T-helper 2 cell (primary cell): ENCODE results near the gene CTCFL.

ENCODE experiments used
- DNase-seq, 5 experiments: peaks; one replicate each; pipeline versions ENCODE4 v3.0.0 to v3.0.0-alpha.2; 2012 to 2022

The CTCFL gene

DNA sequence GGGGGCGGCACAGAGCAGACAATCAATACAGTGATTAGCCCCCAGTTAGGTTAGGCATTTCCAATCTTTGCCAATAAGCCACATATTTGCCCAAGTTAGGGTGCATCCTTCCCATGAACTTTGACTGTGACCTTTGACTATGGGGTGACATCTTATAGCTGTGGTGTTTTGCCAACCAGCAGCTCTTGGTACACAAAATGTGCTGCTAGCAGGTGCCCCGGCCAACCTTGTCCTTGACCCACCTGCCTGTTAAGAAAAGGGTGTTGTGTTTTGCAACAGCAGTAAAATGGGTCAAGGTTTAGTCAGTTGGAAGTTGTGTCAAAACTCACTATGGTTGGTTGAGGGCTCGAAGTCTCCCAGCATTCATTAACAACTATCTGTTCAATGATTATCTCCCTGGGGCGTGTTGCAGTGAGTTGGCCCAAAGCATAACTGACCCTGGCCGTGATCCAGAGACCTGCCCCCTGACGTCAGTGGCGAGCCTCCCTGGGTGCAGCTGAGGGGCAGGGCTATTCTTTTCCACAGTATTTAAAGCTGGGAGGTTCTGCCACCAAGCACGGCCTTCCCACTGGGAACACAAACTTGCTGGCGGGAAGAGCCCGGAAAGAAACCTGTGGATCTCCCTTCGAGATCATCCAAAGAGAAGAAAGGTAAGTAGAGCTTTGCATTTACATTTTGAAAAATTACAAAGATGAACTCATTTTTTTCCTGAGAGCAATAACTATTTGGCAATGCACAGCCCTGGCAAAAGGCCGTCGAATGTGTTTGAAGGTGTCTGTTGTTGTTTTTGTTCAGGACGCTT lies 35.8 kb upstream of the CTCFL start, which contains the start of gene PCK1:
PCK1 (plus strand) TSS at position 557 of the 802 bp plus-strand sequence. CDS start 302 bp downstream, outside the sequence.
- DNase-seq: no peak

DNA sequence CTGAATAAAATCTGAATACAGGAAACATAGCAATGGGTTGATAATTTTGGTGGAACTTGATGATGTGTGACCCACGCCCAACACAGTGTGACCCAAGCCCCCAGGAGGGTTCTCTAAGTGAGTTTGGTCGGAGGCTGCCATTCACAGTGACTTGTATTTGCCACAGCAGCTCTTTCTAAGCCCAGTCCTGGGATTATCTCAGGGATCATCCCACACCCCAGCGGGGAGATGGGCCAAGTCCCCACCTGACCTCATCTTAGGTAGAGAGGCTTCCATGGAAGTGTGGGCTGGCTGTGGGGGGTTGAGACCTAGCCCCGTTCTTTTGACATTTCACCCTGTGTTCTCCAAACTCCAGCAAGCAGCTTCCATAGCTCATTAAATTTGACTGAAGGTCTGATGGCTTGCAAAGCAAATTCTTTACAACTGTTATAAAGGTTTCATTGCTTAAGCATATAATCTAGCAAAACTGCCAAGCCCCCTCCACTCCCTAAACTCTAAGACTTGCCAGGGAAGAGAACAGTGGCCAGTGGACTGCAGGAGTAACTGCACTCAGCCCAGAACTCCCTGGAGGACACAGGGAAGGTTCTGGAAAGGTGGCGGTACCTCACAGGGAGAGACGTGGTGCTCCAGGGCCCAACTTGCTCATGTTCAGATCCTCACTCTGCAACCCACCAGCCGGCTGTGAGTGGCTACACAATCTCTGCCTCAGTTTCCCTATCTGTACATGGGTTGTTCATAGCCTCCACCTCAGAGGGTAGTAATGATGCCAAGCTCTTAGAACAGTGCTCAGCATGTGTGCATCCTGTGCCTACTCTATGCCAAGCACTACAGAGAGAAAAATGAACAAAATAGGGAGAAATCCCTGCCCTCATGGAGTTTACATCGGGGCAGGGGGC lies 35.0 kb upstream of the CTCFL start:
- no peak for DNase-seq

DNA sequence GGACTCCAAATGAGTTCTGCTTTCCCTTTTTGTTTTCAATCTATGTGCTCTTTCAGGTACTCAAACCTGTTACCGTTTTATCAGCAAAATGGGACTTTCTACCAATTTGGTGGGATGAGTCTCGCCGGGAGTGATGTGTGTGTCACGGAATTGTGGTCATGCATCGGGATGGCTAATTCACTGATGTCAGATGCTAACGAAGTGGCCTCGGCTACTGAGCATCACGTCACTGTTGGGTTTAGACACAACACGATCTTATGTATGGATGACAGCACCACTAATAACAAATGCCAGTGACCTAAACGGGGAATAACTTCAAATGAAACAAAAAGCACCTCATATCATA lies 34.3 kb upstream of the CTCFL start:
- DNase-seq: no peak

DNA sequence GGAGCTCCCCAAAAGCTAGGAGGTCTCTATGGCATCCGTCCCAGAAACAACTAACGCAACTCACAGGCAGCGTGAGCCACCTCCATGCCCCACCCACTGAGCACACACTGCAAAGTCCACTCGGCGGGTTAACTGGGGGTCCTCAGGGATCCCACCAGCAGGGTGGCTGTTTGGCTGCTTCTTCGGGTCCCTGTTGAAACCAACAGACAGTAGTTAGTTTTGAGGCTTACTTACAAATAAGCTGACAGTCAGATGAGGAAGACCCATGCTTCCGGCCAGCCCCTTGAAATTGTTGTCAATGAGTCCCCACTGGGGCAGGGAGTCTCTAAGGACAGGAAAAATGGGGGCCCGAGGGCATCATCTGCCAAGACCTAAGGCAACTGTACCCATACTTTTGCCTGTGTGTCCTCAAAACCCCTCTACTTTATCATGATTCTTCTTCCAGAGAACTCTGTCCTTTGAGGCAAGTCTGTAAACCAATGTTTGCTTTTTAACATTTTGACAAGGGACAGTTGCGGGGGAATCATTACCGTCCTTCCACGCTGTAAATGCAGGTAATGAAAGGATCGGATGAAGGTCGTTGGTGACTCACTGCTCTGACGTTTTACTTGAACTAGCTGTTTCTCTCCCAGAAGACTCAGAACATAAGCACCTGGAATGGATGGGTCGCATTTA lies 33.8 kb upstream of the CTCFL start:
- DNase-seq: no peak

- no peak for DNase-seq
Observed at GRCh38 chr20:57557926-57558613, 33.1 kb upstream of the CTCFL start.

DNA sequence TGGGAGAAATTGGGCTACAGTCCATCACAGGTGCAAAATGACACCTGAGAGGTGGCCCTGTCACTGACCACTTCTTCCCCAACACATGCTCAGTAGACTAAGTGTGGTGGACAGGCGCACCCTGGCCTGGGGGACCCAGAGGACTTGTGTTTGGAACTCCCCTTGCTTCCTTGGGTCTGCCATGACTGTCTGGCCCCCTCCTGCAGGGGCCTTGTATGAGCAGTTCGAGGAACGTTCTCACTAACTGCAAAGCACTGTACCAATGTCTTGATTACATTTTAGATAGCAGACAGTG lies 32.0 kb upstream of the CTCFL start:
- DNase-seq: no peak

DNA sequence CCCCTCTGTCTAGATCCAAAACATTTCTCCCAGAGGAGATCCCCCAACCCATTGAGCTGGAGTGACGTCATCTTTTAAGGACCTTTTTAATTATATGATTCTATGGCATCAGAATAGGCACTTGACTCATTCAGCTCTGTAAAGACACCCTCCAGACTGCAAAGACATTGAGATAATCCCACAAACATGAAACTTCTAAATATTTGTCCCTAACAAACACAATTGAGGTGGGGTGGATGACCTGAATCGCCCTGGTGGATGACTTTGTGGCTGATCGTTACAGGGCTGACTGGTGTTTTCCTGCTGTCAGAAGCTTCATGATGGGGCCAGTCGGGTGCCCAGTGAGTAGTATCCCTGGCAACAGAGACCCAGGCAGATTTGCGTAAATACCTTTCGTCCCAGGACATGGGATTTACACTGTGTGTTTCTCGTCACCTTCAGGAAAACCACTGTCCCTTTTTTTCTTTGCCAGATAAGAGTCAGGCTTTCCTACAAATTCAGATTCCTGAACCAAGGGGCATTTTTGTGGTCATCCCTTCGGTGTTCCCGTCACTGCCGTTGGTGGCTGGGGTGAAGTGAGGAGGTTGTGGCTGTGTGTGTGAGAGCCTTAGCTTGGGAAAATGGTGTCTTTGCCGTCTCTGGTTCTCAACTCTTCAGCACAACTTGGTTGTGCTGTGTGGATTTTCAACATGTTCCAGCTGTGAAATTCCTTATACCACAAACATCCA lies 30.7 kb upstream of the CTCFL start:
- DNase-seq: no peak

GRCh38 chr20:57553376-57554018 lies 28.6 kb upstream of the CTCFL start:
- no peak for DNase-seq

GRCh38 chr20:57552471-57552870 lies 27.5 kb upstream of the CTCFL start:
- DNase-seq: no peak

- no peak for DNase-seq
Observed at GRCh38 chr20:57548177-57549058, 23.5 kb upstream of the CTCFL start.

DNA sequence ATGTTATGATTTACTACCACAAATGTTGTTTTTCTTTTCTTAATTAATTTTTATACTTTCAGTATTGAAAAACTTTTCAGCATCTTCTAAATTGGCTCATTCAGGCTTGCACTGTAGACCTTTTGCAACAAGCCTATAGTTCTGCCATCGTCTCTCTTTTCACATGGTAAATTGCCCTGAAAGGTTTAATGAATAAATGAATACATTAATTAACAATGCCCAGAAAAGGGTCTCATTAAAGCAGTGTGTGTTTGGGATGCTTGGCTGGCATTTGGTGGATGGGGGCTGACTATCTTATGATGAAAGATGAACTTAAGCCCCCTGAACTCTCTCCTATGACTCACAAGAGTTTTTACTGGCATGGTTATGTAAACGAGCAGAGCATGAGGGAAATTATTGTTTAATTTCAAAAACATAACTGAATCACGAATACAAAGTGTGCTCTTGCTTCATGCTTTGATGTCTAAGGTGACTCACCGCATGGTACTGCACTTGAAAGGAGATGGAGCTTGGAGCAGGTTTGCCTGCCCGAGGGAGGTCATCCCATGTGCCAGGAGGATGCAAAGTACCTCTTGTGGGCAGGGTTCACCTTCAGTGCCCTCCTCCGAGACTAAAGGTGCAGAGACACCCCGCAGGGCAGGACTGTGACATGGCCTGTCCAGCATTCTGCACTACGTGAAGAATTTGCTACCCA lies 22.2 kb upstream of the CTCFL start:
- no peak for DNase-seq

DNA sequence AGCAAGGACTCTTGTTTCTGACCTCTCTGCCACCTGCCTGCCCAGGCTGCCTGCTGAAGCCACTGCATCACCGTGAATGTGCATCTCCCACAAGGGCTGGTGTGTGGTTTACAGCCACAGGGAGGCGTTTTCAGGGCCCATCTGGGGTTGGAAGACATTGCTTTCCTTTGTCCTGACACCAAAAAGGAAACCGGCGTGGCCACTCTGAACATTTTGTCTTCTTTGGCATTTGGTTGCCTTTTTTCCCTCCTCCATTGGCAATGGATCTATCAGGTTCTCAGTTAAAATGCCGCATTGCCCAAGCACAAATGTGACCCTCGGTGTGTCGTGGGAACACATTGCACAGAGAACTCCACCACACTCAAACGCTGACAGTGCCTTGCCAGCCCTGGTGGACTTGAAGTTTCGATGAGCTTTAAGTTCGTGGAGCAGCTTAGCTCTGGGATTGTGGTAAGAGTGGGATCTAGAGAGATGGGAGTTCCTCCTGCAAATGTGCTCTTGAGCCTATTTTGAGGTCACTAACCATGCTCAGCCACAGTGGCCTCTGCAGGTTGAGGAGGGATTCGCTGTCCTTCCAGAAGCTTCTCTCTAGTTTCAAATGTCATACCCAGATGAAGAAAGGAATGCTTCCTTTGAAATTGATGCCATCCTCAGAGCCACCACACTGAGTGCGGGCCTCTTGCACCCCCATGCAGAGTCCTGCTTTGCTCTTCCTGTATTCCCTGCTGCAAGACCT lies 21.2 kb upstream of the CTCFL start:
- no peak for DNase-seq

- DNase-seq: no peak
Observed at GRCh38 chr20:57544838-57545564, 20.1 kb upstream of the CTCFL start.

- no peak for DNase-seq
Observed at GRCh38 chr20:57543754-57544153, 18.8 kb upstream of the CTCFL start.

DNA sequence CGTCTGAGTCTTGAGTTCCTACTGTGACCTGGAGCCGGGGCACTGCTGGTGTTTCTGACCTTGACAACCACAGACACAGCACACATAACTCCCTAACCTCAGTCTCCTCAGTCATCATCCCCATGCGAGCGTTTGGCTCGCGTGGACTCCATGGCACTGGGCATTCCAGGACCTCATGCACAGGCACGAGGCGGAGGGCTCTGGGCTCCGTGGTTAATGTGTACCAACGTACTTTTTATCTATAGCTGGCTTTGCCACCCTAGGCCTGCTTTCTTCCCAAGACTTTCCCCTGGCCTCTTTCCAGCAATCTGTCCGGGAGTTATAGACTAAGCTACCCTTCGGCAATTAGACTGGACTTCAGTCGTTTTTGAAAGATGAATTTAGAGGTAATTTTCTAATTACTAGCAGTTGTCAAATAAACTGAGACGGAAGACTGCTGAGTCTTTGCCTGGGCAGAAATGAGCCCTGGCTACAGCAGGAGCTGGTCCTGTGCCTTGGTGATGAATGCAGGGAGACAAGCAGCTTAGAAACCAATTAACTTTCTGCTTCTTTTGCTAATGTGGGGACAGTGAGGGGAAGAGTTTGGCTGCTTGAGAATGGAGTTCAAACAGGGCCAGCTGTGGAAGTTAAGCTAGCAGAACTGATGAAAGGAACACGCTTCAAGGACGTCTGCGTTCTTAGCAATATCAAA lies 16.1 kb upstream of the CTCFL start:
- no peak for DNase-seq

DNA sequence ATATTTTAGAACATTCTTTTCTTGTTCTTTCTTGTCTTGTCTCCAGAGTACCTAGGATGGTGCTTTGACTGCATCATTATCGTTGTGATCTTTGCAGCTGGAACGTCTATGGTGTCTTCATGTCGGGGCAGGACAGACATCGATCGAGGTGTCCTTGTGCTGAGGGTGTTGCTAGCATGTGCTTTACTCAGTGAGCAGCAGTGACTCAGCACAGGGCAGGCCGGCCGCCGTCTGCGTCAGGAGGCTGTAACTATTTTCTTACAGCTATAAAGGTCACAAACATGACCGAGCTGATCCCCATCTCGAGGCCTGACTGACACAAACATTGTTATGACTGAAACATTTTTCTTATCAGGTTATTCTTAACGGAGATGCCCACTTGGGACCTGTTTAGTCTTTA lies 14.9 kb upstream of the CTCFL start:
- no peak for DNase-seq

DNA sequence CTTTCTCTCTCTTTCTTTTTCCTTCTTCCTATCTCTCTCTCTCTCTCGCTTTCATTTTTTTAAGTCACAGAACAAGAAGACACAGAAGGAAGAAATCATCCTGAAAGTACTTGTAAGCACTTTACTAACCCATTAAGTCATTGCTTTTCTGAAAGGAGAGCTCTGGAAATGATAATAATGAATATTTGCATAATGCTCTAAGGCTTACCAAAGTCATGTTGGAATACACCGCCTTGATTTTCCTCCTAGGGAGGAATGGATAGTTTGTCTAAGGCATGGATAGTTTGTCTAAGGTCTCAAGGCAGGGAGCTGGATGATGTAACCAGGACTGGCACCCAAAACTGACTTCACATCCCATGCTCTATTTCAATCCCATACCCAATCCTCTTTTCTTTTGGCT lies 12.9 kb upstream of the CTCFL start:
- no peak for DNase-seq
